CD14-positive monocyte (primary cell): ENCODE measurements around the gene GPR158. TPM values are rescaled to one million over a fixed set of nuclear protein-coding genes. Genes with fewer than 3 reads are reported as not detected.

Source experiments
- DNase-seq, 3 donors: peaks; one replicate each; pipeline ENCODE4 v3.0.0-alpha.2; 2011 to 2022
- H2AFZ ChIP-seq: 2 replicates; pipeline ENCODE4 v1.6.0; 2012; ENCODE audit warnings: mild to moderate bottlenecking, low read depth, low read length, inconsistent platforms; ENCODE audit not compliant: insufficient read depth, poor library complexity, severe bottlenecking
- H3K27ac ChIP-seq, 2 donors: 1 replicate in 1 of 2; 2 replicates in 1 of 2; pipeline ENCODE4 v1.5.1; 2012 to 2013; ENCODE audit warnings: low read length in 2 of 2, control low read depth in 1 of 2, inconsistent platforms in 1 of 2, low read depth in 1 of 2, mild to moderate bottlenecking in 1 of 2
- H3K27me3 ChIP-seq, 2 donors: one replicate each; pipeline versions ENCODE4 v1.6.0 to v1.6.1; 2011 to 2013; ENCODE audit warnings: low read length in 2 of 2; ENCODE audit not compliant: control insufficient read depth in 2 of 2, insufficient read depth in 2 of 2
- H3K36me3 ChIP-seq, 2 donors: replicated peaks in 1 of 2; 1 replicate in 1 of 2; 2 replicates in 1 of 2; pipeline versions ENCODE4 v1.5.1 to v1.6.1; 2012 to 2013; ENCODE audit warnings: low read length in 2 of 2, control low read depth in 1 of 2, inconsistent platforms in 1 of 2, mild to moderate bottlenecking in 1 of 2; ENCODE audit not compliant: insufficient read depth in 2 of 2, control insufficient read depth in 1 of 2
- H3K4me1 ChIP-seq, 2 donors: 1 replicate in 1 of 2; 2 replicates in 1 of 2; pipeline versions ENCODE4 v1.5.1 to v1.6.1; 2012 to 2013; ENCODE audit warnings: low read length in 2 of 2, control low read depth in 1 of 2, inconsistent platforms in 1 of 2, mild to moderate bottlenecking in 1 of 2, moderate library complexity in 1 of 2; ENCODE audit not compliant: insufficient read depth in 2 of 2, control insufficient read depth in 1 of 2
- H3K4me2 ChIP-seq: replicated peaks from 2 replicates; pipeline ENCODE3; 2012; ENCODE audit warnings: low read length, moderate library complexity, mild to moderate bottlenecking; ENCODE audit not compliant: poor library complexity, severe bottlenecking; ENCODE audit errors: extremely low read depth
- H3K4me3 ChIP-seq, 3 experiments: fragments of 200-600 bp in 1 of 3; sonication (generic) in 1 of 3; replicated peaks in 1 of 3; 1 replicate in 2 of 3; 2 replicates in 1 of 3; pipeline ENCODE4 v1.5.1; 2011 to 2013; ENCODE audit warnings: low read length in 3 of 3, mild to moderate bottlenecking in 3 of 3, control low read depth in 2 of 3, low read depth in 2 of 3, inconsistent platforms in 1 of 3, moderate library complexity in 1 of 3
- H3K79me2 ChIP-seq: 2 replicates; pipeline ENCODE4 v1.6.0; 2012; ENCODE audit warnings: mild to moderate bottlenecking, control low read depth, inconsistent platforms, low read length, moderate library complexity; ENCODE audit not compliant: insufficient read depth
- H3K9ac ChIP-seq: 2 replicates; pipeline ENCODE4 v1.6.0; 2017; ENCODE audit warnings: low read length, mild to moderate bottlenecking; ENCODE audit not compliant: insufficient read depth, poor library complexity, severe bottlenecking
- H3K9me3 ChIP-seq, 2 donors: replicated peaks in 1 of 2; 1 replicate in 1 of 2; 2 replicates in 1 of 2; pipeline versions ENCODE4 v1.5.1 to v1.6.1; 2012 to 2013; ENCODE audit warnings: low read length in 2 of 2, control low read depth in 1 of 2; ENCODE audit not compliant: control insufficient read depth in 1 of 2, insufficient read depth in 1 of 2
- H4K20me1 ChIP-seq: 2 replicates; pipeline ENCODE4 v1.6.0; 2012; ENCODE audit warnings: mild to moderate bottlenecking, low read length, control low read depth, moderate library complexity; ENCODE audit not compliant: insufficient read depth
- H3K27ac Mint-ChIP-seq, 7 donors: one replicate each; pipeline ENCODE4 v1.8.0; 2020; ENCODE audit warnings: mild to moderate bottlenecking in 7 of 7, mixed read lengths in 7 of 7, moderate library complexity in 6 of 7, inconsistent platforms in 2 of 7
- H3K27me3 Mint-ChIP-seq, 3 donors: one replicate each; pipeline ENCODE4 v1.8.0; 2021 to 2022; ENCODE audit warnings: low read depth in 3 of 3, mild to moderate bottlenecking in 3 of 3, mixed read lengths in 3 of 3, moderate library complexity in 3 of 3, inconsistent platforms in 1 of 3
- H3K36me3 Mint-ChIP-seq, 2 donors: one replicate each; pipeline ENCODE4 v1.8.0; 2020; ENCODE audit warnings: mixed read lengths in 2 of 2, inconsistent platforms in 1 of 2, mild to moderate bottlenecking in 1 of 2
- H3K4me1 Mint-ChIP-seq: one replicate; pipeline ENCODE4 v1.8.0; 2020; ENCODE audit warnings: mild to moderate bottlenecking, mixed read lengths
- H3K4me3 Mint-ChIP-seq, 2 donors: one replicate each; pipeline ENCODE4 v1.8.0; 2020; ENCODE audit warnings: mild to moderate bottlenecking in 2 of 2, mixed read lengths in 2 of 2, moderate library complexity in 1 of 2
- H3K9me3 Mint-ChIP-seq, 7 donors: one replicate each; pipeline ENCODE4 v1.8.0; 2020 to 2022; ENCODE audit warnings: mixed read lengths in 7 of 7, mild to moderate bottlenecking in 6 of 7, moderate library complexity in 6 of 7, inconsistent platforms in 2 of 7
- CTCF ChIP-seq: fragments of 200-600 bp; IDR thresholded peaks from one replicate; pipeline ENCODE4 v1.8.0; 2022; ENCODE audit warnings: antibody characterized with exemption, mild to moderate bottlenecking
- WGBS: methylation state at CpG from one replicate; pipeline ENCODE4 v1.1.5; 2013; ENCODE audit warnings: missing lambda C conversion rate; ENCODE audit not compliant: insufficient coverage; 5-methylcytosine and 5-hydroxymethylcytosine counted together
- intact Hi-C, 2 donors: fragments of 100-400 bp; cut with micrococcal nuclease; formaldehyde crosslinking; loops; one replicate each; pipeline versions ENCODE4 v1.15.0 to v1.15.1; 2023
- polyA plus RNA-seq, 3 donors: library from polyadenylated mRNA; depleted of rRNA in 1 of 3; unstranded in 2 of 3; stranded (reverse) in 1 of 3; fragments of 300-500 nt in 2 of 3; fragments of >200 nt in 1 of 3; fragmentation: Illumina TruSeq in 2 of 3; gene quantifications; 1 replicate in 2 of 3; 2 replicates in 1 of 3; pipeline ENCODE4 v1.2.3, GENCODE V29; 2012 to 2021

Gene GPR158
- polyA plus RNA-seq, 3 donors: not detected

- intact Hi-C loops: no loop called here
- DNase-seq: no peak
- Histone ChIP-seq H3K36me3 (no peaks in the 10 kb centered on the region), H3K27ac (no peak overlapping the region), H3K4me2 (no peak overlapping the region), H3K4me1 (no peaks in the 10 kb centered on the region), H3K4me3 (no peak overlapping the region), H3K27me3 (no peaks in the 10 kb centered on the region), H2AFZ (no peak overlapping the region), H3K9ac (no peak overlapping the region), H3K9me3 (peaks cover 9 to 13% of the 10 kb centered on the region in 2 donors), H3K79me2 (no peaks in the 10 kb centered on the region), H4K20me1 (no peaks in the 10 kb centered on the region)
- no CpG with 5 or more reads among the region's 3 CpGs for WGBS
- no peak overlapping the region for H3K4me3 Mint-ChIP-seq
- H3K9me3 Mint-ChIP-seq: peaks cover 5 to 20% (median 8%) of the 10 kb centered on the region in 7 donors
- H3K27ac Mint-ChIP-seq: no peak overlapping the region
- no peaks in the 10 kb centered on the region for H3K4me1 Mint-ChIP-seq
- H3K27me3 Mint-ChIP-seq: no peaks in the 10 kb centered on the region
- H3K36me3 Mint-ChIP-seq: no peaks in the 10 kb centered on the region
- TF ChIP-seq CTCF: no peak
Observed at GRCh38 chr10:25481467-25481866, 306.7 kb downstream of the GPR158 start.

DNA sequence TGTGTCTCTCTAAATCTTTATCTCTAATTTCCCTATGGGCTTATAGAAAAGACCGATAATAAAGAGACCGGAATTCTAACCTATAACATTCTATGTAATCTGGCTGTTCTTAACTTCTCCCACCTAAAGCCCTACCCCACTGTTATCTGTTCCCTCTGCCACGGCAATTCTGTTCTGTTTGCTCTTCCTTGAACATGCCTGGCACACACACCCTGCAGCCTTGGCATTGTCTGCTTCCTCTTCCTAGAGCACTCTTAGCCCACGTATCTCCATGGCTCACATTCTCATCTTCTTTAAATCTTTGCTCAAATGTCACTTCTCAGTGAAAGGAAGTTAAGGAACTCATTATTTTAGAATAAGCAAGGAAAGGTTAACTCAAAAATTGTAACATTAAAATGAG is 309.2 kb downstream of the GPR158 start:
- DNase-seq: no peak
- TF ChIP-seq CTCF: no peak
- H3K4me3 Mint-ChIP-seq: no peak overlapping the region
- no peak overlapping the region for H3K4me3 ChIP-seq
- no peak overlapping the region for H3K9ac ChIP-seq
- H3K9me3 ChIP-seq: peaks cover 12 to 19% of the 10 kb centered on the region in 2 donors
- H3K4me1 ChIP-seq: no peaks in the 10 kb centered on the region
- no peak overlapping the region for H3K27ac ChIP-seq
- no peaks in the 10 kb centered on the region for H3K27me3 ChIP-seq
- WGBS: 83% methylated on average over 3 of the region's 4 CpGs
- H3K27ac Mint-ChIP-seq: no peak overlapping the region
- H3K36me3 ChIP-seq: no peaks in the 10 kb centered on the region
- H4K20me1 ChIP-seq: no peaks in the 10 kb centered on the region
- intact Hi-C loops: no loop called here
- H3K9me3 Mint-ChIP-seq: peaks cover 3 to 20% (median 6%) of the 10 kb centered on the region in 7 donors
- no peaks in the 10 kb centered on the region for H3K36me3 Mint-ChIP-seq
- H3K27me3 Mint-ChIP-seq: no peaks in the 10 kb centered on the region
- H3K4me1 Mint-ChIP-seq: no peaks in the 10 kb centered on the region
- H3K79me2 ChIP-seq: no peaks in the 10 kb centered on the region
- H3K4me2 ChIP-seq: no peak overlapping the region
- no peak overlapping the region for H2AFZ ChIP-seq
